COLO668 (cell line): ENCODE results near the gene NR2F2.

Experiments used
- DNase-seq: peaks from one replicate; lab custom pipeline; 2025; ENCODE audit not compliant: unreplicated experiment; lab: John Stamatoyannopoulos, UW

Gene NR2F2

DNA sequence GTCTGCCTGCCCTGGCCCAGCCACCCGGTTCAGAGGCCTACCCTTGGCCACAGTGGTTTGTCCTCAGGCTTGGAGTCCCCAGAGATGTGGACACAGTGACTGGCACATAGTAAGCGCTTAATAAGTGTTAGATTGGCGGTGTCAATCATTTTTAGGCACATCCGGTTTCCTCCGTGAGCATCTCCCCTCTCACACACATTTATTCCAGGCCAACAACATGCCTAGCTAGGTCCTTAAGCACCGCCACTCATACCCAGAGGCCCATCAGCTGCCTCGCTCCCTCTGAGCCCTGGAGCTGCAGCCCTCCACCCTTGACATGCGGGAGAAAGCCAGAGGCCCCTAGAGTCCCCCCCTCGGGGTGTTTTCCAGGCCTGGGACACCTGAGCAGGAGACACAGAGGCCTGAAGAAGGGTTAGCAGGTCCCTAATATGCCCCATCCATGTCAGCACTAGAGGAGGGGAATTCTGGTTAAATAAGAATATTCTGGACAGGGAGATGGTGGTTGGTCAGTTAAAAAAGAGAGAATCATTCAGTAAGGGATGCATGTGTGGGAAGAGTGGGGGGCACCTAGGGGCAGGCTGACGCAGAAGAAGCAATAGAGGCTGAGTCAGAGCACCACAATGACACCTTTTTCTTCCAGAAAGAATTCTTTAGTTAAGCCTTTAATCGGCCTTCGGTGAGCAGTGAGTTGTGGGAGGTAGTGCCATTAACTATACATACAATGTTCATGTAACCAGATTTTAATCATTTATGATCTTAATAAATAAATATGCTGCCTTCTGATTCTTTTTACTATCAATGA lies 22.3 kb downstream of the NR2F2 start:
- no peak for DNase-seq

DNA sequence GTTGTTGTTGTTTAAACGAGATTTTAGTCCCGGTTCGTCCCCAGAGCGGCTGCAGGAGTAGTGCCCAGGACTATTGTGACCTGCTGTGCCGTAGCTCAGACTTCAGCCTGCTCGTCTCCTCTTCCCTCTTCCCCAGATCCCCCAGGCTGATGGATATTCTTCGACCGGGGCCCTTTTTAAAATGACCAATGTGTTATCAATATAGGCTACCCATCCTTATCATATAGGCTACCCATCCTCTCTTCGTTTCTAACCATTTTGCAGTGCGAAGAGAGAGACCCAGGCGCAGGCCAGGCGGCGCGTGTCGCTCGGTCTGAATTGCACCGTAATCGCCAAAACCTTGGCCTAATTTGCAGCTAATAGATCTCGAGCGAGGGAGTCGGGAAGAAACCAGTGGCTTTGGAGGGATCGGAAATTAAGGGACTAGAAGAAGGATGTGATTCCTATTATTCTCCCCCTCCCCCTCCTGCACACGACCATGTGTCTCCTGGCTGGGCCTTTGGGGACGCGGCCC lies 23.0 kb downstream of the NR2F2 start:
- no peak for DNase-seq

DNA sequence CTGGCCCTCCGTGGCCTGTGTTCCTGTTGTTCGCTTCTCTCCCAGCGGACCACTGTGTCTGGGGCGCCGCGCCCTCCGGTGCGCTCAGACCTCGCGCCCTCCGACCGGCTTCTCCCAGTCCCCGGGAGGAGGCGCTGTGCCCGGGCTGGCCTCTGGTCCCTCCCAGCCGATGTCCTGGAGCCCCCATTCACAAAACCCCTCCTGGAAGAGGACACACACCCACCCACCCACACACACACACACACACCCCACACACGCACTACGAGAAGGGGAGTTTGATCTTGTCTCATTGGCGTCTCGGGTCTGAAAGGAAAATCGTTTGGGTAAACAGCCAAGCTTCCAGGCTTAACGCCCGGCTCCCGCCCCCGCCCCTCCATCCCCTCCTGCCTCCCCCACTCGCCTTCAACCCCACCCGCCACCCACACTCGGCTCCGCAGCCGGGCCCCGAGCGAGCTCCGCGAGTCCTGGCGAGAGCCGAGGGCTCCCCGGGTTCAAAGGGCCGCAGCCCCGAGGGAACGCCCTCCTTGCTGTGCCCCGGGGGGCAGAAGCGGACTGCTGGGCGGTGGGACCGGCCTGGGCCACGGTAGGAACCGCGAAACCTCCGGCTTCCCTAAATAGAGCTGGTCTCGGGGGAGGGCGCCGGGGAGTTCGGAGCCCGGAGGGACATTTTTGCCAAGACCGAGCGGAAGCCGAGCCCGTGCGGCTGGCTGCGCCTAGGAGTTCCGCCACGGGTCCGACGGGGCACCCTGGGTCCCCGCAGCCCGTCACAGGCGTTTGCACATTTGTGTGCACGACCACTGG lies 23.6 kb downstream of the NR2F2 start:
- DNase-seq, result peak; percentile 43

DNA sequence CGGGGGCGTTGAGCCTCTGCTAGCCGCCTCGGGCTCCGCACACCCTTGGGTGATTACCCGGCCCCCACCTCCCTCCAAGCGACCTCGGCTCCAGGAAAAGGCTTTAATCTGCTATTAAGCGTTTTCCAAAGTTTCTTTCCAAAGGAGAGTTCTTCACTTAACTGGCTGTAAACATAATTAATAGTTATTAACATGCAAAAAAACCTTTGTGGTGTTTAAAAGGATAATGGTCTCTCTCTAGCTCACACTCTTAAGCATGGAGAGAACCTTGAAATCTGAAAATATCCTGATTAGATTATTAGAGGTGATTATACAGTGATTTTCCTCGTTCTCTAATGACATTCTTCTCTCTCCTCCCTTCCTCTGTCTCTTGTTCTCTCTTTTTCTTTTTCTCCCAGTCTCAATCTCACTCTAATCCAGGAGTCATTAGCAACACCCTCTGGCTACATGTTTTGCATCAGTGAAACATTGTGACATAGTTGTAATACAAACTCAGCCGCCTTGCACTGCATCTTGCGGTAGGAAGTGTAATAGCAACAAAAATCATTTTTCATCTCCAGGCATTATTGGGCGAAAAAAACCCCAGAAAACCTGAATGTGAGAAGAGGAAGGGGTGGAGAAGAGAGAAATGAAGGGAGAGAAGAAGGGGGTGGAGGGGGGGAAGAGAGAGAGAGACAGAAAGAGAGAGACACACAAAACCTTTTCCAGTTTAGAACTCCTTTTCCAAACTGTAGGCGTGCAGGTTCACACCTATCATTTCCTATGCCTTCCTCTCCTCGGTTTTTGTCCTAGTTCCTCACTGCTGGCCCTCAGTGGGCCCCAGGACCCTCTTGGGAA lies 24.4 kb downstream of the NR2F2 start:
- no peak for DNase-seq

- DNase-seq, result no peak
Measured at GRCh38 chr15:96355568-96356187, 25.2 kb downstream of the NR2F2 start.

DNA sequence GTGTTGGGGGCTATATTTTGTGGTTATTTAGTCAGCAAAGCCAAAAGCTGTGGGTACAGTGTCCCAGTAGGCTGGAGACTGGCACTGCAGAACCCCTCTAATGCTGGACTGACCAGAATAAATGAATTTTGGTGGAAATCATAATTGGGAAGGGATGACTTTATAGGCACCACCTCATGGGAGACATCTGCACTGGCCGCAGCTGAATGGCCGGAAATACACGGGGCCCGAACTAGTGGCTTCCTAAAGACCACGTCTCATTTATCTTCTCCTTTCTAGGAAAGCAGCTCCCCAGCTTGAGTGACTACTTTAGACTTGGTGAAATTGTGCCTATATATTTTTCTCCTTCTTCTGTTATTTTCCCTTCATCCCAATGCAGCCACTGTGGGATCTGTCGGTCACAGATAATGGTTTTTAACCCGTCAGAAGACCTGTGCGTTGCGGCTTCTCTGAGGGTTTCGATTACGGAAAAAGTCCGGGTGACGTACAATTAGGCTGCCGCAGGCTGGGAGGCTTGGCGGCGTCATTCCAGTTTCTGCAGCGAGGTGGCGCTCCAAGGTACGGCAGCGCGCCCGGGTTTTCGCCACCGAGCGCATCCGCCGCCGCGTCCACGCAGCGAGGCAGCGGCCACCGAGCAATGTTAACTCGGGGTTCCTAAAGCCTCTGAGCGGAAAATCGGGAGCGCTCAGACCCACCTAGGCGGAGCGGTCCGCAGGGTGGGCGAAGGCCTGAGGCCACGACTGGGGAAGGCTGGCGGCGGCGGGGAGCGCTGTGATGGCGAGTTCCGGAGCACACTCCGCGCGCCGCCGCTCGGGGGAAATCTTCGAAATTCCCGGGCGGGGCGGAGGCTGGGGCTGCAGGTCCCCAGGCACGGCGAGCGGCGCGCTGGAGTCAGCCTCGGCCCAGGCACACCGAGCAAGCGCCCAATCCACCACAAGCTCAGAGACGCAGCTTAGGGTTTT lies 26.3 kb downstream of the NR2F2 start:
- DNase-seq, result peak; percentile 87

GRCh38 chr15:96358001-96358801 lies 27.7 kb downstream of the NR2F2 start:
- no peak for DNase-seq

DNA sequence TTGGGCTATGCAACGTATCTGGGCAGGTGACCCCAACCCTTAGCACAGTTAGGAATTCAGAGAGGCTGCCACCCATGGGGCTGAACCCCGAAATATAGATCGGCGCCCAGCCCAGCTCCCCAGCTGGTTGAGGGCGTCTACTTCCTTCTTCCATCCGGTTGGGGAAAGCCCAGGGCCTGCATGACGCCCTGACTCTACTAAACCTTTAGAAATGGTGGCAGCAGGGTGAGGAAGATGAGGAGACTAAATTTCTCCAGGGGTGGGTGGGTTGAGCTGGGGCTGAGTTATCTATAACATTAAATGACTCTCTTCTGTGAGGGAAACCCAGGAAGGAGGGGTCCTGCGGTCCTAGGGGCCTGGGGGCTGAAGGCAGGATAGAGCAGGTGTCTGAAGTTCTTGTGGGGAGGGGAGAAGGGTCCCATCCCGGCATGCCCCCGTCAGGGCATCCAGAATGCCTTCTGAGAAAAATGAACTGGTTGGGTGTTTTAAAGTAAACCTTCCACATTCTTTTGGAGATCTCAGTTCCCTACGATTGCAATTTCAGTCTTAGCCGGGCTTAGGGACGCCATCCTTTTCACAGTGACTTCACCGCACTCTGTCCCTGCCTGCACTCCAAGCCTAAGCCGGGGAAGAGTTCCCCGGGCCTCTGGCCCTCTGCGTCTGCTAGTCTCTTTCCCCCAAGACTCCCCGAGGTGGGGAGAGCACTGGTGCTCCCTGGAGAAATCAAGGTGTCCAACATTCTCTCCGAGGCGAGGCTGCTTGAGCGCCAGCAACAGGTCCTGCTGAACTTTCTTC lies 28.5 kb downstream of the NR2F2 start:
- DNase-seq, result no peak

DNA sequence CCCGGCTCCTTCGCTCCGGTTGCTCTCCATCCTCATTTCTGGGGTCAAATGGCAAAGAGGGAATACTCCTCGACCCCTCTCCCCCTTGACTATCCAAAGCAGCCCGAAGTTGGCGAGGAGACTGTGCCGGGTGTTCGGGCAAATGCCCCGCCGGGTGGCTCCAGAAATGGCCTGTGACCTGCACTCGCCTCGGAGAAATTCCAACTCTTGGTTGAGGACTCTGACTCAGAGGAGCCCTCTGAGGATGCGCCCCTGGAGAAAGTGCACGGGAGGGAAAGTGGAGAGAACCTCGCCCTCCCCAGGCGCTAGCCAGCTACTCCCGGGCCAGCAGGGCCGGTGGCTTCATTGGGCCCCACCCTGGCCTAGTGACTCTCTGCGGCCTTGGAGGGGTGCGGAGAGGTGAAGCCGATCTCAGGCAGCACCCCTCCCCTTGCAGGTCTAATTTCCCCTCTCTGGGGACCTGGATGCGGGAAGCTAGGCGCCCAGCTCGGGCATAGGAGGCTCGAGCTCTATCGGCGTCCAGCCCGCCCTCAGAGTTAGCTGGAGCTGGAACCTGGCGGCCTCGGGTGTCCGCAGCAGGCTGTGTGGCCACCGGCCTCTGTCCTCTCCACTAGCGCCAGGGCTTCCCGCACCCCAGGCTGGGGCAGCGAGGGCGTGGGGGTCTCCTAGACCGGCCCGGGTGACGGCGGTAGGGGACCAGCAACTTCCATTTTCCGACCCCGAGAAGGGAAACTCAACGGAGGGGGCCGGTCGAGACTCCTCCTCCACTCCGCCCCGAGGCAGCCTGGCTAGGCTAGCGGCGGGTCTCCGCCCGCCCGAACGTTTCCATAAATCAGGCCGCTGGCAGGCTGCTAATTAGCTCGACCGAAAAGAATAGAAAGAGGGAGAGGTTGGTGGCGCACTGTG lies 29.4 kb downstream of the NR2F2 start:
- DNase-seq, result peak; percentile 50

DNA sequence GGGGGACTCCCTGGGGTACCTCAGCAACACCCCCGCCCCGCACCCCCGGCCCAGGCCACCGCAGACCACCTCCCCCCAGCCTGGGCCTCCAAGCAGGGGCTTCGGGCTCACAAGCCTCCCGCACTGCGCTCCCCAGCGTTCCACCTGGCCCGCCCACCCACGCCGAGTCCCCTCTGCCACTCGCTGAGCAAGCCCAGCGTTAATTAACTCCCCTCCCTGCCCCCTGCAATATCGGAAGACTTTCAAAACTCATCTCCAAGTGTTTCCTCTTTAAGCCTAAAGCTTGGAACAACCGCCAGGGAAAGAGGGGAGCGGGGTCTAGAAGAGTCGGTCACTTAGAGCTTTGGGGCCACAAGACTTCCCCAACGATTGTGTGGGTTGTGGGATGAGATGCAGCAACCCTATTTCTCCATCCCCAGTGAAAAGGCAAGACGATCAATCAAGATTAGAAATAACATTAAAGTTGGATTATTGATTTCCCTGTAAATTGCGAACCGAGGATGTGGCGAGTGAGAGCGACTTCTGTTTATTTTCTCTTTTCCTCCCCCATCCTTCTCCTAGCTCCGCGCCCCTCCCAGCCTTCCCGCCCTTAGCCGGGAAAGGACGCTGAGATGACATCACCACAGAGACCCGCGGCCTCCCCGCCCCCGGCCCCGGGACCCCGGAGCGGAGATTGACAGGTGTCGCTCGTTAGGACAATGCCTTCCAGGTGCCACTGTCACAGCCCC lies 30.2 kb downstream of the NR2F2 start:
- no peak for DNase-seq

DNA sequence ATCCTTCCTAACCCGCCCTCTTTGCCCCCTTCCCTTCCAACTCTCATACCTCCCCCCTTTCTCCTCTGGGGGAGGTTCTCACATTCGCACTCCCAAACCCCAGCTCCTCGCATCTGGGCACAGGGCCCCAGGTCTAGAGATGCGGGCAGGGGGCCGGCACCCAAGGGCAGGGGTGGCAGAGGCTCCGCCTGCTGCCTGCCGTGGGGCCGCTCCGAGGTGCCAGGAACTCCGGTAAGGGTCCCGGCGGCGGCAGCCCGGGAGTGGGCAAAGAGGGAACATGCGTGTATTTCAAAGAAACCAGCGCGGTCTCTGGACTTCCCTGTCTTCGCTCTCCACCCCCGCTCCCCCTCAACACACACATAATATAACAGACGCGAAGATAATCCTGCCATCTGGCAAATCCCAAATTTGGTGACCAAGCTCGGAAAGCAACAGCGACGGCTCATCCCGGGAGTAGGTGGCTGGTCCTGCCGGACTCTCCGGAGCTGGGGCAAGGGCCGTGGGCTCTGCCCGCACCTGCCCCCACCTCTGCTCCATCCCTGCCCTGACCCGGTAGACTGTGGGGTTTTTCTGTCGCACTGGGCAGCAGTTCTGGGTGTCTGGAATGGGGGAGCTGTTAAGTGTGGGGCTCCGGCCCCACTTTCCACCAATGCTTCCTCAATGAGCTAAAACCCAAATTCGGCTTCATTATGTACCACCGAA lies 31.0 kb downstream of the NR2F2 start:
- DNase-seq, result no peak

- no peak for DNase-seq
Measured at GRCh38 chr15:96362011-96362754, 31.7 kb downstream of the NR2F2 start.

DNA sequence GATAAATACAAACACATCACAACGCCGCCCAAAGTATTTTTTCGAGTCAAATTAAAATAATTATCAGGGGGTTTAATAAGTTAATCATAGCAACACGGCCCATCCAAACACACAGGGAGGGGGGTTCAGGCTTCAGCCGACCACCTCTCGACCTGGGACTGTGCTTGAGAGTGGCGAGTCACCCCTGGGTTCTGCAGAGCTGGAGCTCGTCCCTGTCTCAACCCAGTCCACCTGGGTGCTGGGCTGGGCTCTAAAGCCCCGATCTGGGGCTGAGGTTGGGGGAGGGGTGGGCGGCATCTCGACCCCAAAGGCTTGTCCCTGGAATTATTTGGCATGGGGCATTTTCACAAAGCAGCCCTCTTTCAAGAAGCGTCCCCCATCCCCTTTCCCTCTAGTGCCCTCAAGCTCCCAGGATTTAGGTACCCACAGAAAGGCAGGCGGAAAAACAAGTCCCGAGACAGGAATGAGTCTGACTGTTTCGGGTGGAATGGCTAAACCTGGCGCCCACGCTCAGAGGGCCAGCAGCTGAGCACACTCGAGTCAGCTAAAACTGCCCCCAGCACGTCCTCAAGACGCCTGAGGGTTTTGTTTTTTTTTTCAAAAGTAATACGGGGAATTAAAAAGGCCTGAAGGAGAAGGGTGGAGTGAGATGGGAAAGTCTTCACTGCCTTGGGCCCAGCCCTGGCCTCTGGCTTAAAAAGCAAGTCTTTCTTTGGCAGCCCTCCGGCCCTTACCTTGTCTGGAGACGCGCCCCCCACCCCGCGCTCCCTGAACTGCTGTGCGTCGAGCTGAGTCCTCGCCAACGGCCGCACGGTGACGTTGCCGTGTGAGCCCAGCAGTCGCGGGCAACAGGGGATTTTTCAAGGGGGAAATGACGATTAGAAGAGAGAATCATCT lies 32.5 kb downstream of the NR2F2 start:
- DNase-seq, result no peak

DNA sequence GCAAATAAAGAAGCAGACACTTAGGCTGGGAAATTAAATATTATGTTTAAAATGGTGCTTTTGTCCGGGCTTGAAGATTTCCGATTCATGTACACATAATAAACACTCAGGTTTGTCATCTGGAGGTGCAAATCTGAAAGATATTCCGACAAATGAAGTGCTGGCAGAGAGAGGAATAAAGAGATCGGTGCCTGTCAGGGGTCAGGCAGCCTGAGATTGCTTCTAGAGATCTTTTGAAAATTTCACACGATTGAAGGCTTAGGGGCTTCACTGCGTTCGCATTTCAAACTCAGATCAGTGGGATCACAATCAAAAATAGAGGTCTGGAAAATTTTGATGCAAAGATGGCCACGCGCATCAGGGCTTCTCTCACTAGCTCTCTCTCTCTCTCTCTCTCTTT lies 33.2 kb downstream of the NR2F2 start:
- DNase-seq, result no peak
